ENCODE data around the gene DHRS12. TPM values are rescaled to one million over a fixed set of nuclear protein-coding genes. Genes with fewer than 3 reads are reported as not detected.

Gene DHRS12
- total RNA-seq, 4 donors from 2014 or later, result 11.8 to 22.2 (median 17.4) TPM

DNA sequence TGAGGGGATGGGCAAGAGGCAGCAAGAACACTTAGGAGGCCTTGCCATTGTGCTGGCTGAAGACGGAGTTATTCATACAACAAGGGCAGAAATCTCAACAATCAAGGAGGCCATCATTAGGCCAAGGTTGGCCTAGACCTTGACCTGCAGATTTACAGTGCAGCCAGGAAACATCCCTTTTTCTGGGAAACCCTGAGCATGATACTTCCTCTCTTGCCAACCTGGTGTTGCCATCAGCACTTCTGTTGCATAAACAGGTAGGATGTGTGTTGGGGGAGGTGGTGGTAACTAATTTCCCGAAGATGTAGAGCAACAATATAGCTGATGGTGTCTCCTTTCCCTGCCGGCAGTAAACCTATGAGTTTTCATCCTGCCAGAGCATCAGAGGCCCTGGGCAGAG lies 33.1 kb upstream of the DHRS12 start:
- ATAC-seq (ENCODE audit: low FRiP score) (no peak), DNase-seq (ENCODE audit: low spot score) (no peak)
- TF ChIP-seq, protein P1, sequence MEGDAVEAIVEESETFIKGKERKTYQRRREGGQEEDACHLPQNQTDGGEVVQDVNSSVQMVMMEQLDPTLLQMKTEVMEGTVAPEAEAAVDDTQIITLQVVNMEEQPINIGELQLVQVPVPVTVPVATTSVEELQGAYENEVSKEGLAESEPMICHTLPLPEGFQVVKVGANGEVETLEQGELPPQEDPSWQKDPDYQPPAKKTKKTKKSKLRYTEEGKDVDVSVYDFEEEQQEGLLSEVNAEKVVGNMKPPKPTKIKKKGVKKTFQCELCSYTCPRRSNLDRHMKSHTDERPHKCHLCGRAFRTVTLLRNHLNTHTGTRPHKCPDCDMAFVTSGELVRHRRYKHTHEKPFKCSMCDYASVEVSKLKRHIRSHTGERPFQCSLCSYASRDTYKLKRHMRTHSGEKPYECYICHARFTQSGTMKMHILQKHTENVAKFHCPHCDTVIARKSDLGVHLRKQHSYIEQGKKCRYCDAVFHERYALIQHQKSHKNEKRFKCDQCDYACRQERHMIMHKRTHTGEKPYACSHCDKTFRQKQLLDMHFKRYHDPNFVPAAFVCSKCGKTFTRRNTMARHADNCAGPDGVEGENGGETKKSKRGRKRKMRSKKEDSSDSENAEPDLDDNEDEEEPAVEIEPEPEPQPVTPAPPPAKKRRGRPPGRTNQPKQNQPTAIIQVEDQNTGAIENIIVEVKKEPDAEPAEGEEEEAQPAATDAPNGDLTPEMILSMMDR (IDR thresholded peaks at IDR 0.05), result no peak

DNA sequence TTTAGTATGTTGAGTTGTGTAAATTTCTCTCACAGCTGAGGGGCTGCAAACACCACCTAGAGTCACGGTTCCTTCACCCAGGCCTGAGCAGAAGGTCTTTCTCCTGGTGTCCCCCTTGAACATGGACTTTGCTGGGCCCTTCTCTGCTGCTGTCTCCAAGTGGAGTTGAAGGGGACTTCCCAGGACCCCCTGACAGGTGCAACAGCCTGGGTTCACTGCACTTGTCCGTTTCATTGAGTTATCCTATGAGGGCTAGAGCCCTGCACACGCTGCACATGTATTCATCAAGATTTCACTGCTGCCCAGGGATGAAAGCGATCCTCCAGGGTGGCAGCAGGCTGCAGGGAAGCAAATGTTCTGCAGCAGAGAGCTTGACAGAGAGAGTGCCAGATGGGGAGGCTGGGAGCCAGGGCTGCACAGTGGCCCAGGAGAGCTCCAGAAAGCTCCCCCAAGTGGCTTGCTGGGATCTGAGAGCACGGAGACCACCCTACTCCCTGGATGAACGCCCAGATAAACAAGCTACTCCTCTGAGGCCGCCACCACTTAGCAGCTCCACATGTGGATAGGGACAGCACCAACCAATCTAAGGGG lies 30.7 kb upstream of the DHRS12 start:
- TF ChIP-seq, protein P1 (IDR thresholded peaks at IDR 0.05), result no peak
- DNase-seq (ENCODE audit: low spot score) (no peak), ATAC-seq (ENCODE audit: low FRiP score) (no peak)

DNA sequence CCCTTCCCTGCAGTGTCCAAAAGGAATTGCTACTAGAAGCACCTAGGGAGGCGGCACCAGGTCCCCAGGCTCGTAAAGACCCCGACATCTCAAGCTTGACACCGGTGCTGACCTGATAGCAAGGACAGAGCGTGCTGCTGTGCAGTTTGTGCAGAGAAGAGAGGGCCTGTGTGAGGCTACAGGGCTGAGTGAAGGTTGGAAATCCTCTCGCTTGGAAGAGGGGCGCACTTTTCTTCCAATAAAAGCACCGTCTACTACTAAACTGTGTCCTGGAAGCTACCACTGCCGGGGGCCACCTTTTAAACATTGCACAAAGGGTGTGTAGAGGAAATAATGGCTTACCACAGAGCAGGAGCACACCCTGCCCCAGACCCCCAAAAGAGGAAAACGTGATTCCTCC lies 30.0 kb upstream of the DHRS12 start:
- TF ChIP-seq, protein P1 (IDR thresholded peaks at IDR 0.05), result no peak
- no peak for DNase-seq (ENCODE audit: low spot score)
- no peak for ATAC-seq (ENCODE audit: low FRiP score)

DNA sequence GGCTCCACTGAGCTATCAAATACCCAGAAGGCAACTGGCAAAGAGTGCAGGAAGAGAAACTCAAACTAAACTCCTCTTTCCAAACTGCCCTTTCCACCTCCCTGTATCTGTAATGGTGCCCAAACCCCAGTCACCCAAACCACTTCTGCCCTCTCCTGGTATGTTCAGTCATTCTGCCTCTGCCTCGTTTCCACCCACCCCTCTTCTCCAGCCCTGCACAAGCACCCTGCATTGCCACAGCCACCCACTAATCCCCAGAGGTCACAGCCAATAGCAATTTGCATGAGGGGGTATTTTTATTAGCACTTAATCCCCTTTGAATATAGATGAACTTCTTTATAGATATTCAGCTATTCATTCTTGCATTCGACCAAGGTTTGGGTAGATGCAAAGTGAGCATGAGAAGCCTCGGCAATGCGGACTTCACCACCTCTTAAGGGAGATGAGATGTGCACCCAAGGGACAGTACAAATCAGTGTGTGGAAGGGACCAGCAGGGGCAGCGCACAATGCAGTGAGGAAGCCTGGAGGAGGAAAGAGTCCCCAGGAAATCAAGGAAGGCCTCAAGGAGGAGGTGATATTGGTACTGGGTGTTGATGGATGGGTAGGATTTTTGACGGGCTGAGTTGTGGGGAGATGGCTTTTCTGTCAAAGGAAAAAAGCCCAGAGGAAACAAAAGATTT lies 28.6 kb upstream of the DHRS12 start:
- TF ChIP-seq, protein P1 (IDR thresholded peaks at IDR 0.05), result no peak
- DNase-seq (ENCODE audit: low spot score), result no peak
- ATAC-seq (ENCODE audit: low FRiP score), result no peak

DNA sequence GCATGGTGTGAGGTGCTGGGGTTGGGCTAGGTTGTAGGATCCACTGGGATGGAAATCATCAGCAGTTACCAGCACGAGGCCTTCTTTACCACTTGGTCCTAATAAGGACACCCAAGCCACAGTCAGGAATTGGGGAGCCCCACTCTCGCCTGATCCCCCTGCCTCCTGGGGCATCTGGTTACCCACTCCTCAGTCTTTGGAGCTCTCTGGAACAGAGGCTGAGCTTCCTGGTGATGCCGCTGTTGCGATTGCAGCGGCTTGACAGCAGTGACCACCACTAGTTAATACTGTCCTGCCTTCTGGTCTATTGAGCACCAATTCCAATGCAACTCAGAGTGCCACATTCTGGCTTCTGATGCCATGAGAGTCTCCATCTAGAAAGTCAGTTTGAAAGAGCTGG lies 27.6 kb upstream of the DHRS12 start:
- ATAC-seq (ENCODE audit: low FRiP score) (no peak), DNase-seq (ENCODE audit: low spot score) (no peak)
- TF ChIP-seq, protein P1 (IDR thresholded peaks at IDR 0.05), result no peak

DNA sequence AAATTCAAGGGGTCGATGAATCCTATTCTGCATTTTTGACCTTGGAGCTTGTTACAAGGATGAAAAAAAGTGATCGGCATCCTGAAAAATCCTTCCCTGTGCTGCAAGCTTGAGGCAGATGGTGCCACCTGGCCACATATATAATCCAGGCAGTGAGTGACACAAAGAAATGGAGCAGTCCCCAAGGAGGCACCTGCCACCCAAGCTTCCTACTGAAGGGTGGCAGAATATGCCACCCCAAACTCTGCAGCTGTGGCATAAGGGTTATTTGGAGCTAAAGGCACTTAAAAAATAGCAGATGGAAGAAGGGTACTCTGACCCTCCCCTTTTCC lies 25.6 kb upstream of the DHRS12 start:
- ATAC-seq (ENCODE audit: low FRiP score) (no peak), DNase-seq (ENCODE audit: low spot score) (no peak)
- TF ChIP-seq, protein P1 (IDR thresholded peaks at IDR 0.05), result no peak
